Colon (tissue), 2 donors: ENCODE results near the gene NAALADL2.
"Not testable (repeated sequence)": the region's sequence is repeated elsewhere in the genome, so short reads cannot be mapped to it uniquely, and the experiment has no call there.

ENCODE experiments used
- FAIRE-seq: peaks from 2 replicates; lab custom pipeline; 2012; peaks lifted over from hg19 to GRCh38; lab: Jason Lieb, UNC
- donor health status: control.
- donor health status: control.

NAALADL2 gene

GRCh38 chr3:175075269-175075668 is 216.1 kb downstream of the NAALADL2 start:
- no peak for FAIRE-seq

DNA sequence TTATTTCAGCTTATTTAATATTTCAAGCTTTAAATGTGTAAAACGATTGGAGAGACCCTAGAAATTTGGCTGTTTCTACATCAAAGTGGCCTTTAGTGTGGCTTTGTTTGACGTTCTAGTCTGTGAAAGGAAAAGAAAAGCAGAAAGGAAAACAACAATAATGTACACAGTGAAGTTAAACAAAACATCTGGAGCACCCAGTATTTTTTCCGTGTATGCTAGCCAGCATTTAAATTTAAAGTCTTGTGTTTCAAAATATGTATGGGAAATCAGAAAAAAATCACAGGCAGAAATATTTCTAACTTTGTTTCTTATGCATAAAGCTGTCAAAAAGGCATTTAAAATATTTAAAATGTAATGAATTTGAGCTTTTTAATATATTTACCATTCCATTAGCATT is 218.1 kb downstream of the NAALADL2 start:
- no peak for FAIRE-seq

DNA sequence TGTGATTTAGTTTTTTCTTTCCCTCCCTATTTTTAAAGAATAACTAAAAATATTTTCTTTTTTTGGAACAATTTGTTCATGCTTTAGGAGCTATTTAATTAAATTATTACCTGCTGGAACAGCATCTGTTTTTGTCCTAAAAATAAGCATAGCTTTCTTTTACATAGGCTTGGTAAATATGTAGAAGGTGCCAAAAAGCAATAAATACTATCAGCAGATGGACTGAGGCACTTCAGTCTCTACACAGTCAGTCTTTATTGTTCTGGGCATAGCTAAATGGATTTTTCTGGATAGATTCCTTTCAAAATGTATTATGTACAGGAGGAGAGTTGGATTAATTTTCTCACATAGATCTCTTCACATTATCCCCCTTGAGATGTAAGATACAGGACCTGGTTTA is 223.5 kb downstream of the NAALADL2 start:
- FAIRE-seq, result no peak

GRCh38 chr3:175087128-175087527 is 228.0 kb downstream of the NAALADL2 start:
- FAIRE-seq, result not testable (repeated sequence)

DNA sequence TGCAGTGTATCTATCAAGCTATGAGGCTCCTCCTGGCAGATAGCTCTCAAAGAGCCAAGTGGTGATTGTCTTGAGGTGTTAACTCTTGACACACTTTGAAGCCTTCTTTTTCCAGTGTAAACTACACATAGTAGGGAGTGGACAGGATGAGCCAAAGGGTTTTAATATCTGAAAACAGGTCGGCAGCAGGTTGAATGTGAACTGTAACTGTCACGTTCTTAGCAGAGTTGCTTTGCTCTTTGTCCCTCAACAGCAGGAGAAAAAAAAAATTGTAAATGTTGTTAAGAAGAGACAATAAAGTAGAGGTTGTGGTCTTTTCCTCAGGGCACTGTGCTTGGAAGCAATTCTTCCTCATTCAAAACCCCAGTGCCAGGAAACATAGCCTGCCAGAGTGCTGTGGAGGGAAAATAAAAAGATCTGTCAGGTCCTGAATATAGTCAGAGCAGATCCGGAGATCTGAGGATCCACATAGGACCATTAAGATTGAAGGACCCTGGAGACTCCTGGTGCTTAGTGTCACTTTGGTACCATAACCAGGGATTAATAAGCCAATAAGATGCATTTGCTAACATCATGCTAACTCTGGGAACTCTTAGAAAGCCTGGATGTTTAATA is 229.7 kb downstream of the NAALADL2 start:
- no peak for FAIRE-seq

- FAIRE-seq, result no peak
Observed at GRCh38 chr3:175091426-175092114, 232.4 kb downstream of the NAALADL2 start.

DNA sequence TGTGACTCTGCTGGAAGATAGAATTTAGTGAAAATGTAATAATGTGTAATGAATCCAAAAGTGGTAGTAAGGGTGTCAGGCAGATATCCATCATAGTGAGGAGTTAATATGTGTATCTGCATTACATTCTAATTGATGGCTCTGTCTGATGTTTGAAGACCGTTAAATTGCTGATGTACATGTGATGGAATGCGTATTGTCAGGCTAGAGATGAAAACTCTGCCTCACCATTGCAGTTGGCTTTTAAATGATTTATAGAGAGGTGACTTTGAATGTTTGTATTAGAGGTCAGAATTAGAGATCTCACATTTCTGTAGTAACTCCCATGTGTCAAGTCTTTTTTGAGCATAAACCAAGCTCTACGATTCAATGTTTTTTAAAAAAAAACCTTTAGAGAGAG is 234.6 kb downstream of the NAALADL2 start:
- FAIRE-seq, result no peak

GRCh38 chr3:175094344-175094743 is 235.2 kb downstream of the NAALADL2 start:
- no peak for FAIRE-seq

DNA sequence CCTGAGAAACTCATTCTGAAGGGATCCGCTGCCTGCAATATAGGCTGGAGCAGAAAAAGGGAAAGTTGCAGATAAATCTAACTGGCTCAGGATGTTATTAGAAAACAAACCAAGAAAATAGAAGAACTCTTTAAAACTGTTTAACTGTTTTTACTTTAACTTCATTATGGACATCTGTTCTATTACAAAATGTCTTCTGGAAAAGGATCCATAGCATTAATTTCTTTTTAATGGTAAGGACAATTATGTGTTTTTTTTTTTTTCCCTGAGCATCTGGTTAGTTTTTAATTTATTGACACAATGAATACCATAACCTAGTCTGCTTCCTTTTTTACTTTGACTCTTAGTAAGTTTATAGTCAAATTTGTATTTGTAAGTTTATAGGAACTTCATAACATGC is 239.5 kb downstream of the NAALADL2 start:
- no peak for FAIRE-seq

DNA sequence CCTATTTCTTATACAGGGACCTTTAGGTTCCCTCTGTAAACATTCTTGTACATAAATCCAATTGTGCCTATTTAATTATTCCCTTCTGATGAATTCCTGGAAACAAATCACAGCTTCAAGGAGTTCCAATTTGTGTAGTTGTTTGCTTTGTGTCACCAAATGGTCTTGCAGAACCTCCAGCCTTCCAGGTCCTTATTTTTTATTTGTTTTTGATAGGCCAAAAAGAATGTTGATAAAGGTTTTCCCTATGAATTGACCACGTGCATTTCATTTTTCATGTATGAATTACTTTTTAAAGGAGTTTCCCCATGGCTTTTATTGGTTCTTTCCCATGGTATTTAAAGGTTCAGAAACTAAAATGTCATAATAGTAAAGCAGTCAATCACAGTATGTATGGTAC is 243.0 kb downstream of the NAALADL2 start:
- no peak for FAIRE-seq

GRCh38 chr3:175103298-175103697 is 244.2 kb downstream of the NAALADL2 start:
- no peak for FAIRE-seq

DNA sequence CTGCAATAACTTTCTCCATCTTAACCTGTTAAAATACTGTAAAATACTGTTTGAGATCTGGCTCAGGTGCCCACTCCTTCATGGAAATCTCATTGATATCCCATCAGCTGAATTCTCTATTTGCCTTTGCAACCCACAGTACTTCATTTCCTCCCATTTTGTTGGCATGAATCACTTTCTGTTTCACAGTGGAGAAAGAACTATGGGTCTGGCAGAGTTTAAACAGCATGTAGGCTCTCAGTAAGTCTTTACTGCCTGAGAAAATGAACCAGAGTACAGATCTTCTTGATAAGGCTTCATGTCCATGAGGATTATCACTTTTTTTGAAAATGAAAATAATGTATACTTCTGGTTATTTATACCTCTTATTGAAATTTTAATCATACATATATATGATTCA is 245.9 kb downstream of the NAALADL2 start:
- no peak for FAIRE-seq

- FAIRE-seq, result no peak
Observed at GRCh38 chr3:175107231-175107630, 248.1 kb downstream of the NAALADL2 start.

- no peak for FAIRE-seq
Observed at GRCh38 chr3:175107995-175108394, 248.9 kb downstream of the NAALADL2 start.

DNA sequence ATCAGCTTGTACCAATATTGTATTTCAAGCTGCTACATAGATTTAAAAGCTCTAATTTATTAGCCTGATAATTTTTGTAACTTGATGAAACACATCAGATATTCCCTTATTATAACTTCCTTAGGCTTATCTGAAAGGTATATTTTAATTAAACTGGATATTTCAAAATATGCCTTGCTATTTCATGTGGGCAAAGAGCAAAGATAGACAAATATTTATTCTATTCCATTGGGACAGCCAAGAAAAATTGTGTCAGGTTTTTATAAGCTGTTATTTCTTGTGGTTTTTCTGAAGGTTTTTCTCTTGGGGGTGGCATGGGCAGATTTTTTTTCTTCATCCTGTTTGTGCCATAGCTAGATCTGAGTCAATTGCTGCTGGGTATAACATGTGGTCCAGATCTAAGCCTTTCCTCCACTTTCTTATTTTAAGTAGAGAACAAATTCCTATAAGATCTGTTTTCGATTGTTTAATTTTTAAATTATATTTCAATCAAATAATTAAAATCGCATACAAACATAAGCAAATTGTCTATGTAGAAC is 249.5 kb downstream of the NAALADL2 start:
- no peak for FAIRE-seq

GRCh38 chr3:175111036-175111435 is 251.9 kb downstream of the NAALADL2 start:
- no peak for FAIRE-seq

DNA sequence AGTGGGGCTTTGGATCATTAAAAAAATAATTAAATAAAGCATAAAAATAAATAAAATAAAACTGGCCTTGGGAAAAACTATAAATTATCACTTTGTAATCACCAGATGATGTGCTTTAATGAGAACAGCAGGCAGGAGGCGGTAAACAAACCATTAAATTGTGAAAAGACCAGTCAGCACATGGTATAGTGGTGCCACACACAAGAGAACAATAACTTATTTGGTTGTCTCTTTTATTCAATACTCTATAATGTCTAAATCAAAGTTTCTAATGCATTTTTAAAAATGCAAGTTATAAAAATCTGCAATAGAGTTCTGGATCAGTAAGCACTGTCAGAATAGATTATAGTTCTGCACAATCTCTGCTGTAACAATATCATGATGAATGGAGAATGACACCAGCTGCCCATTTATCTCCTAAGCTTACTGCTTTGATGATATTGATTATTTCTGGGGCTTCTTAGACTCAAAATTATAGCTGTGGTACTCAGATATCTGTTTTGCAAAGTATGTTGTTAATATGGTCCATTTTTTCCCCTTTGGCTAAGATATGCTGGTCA is 259.3 kb downstream of the NAALADL2 start:
- no peak for FAIRE-seq

DNA sequence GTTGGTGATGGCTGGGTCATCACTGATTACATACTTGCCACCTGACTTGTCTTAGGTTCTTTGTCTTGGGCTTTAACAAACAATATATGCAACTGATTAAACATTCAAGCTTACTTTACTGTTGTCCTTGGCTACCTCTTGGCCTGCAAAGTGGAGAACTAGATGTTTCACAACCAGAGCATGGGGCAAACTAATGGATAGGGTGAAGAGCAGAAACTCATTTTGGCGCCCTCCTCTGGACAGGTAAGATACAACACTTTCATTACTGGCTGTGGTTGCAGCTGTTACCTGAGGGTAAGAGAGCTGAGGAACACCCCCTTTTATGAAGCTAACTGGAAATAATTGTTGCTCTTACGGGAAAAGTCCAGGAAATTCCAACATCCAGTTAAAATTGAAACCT is 262.1 kb downstream of the NAALADL2 start:
- no peak for FAIRE-seq

DNA sequence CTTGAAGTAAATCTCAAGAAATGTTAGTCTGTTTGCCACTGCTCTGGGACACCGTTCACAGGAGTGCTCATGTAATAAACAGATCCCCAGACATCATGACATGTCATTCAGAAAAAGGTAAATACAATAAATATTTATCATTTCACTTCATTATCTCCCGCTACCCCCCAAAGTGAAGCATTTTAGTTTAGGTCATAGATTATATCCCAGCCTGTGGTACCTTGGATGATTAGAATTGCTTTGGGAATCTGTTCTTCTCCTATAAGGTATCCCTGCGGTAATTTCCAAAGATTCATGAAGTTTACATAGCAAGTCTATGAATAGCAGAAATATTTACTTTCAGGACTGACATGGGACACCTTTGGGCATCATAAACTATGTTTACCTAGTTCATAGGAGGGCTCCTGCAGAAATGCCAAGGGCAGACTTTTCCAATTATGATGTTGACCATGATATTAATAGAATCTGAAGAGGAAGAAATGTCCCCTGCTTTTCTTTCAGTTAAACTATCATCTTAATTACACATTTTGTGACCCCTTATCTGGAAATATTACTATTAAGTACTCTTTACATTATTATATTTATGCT is 268.0 kb downstream of the NAALADL2 start:
- FAIRE-seq, result no peak

- FAIRE-seq, result no peak
Observed at GRCh38 chr3:175129126-175129525, 270.0 kb downstream of the NAALADL2 start.

DNA sequence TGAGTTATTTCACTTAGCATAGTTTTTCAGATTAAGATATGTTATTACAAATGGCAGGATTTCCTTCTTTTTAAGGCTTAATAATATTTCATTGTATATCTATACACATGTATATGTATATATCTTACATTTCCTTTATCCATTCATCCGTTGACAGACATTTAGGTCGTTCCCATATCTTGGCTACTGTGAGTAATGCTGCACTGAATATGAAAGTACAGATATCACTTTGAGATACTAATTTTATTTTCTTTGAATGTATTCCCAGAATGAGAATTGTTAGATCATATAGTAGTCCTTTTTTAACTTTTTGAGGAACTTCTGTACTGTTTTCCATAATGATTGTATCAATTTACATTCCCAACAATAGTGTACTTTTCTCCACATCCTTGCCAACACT is 270.4 kb downstream of the NAALADL2 start:
- no peak for FAIRE-seq

- not testable (repeated sequence) for FAIRE-seq
Observed at GRCh38 chr3:175131866-175132265, 272.7 kb downstream of the NAALADL2 start.

- FAIRE-seq, result not testable (repeated sequence)
Observed at GRCh38 chr3:175132706-175133105, 273.6 kb downstream of the NAALADL2 start.
